ENCODE results near the gene PAQR9.
A peak's percentile ranks its signal among the peaks of the same experiment; 100 is the strongest.

The PAQR9 gene
- 0 to 0.11 (median 0) reads per million in 9 experiments for total RNA-seq

- peak; percentile 65 for ATAC-seq (replicated peaks)
- Mint-ChIP-seq H3K27ac (peak within 1 kb of the TSS in 1 of 2 donors; percentile 47), H3K27me3 (peaks cover 64 to 69% of the 10 kb centered on the region in 2 donors), H3K4me3 (peak within 1 kb of the TSS; percentile 81 to 86), H3K9me3 (no peaks in the 10 kb centered on the region), H3K36me3 (ENCODE audit: insufficient read depth) (no peaks in the 10 kb centered on the region), H3K4me1 (ENCODE audit: low read depth in 2 of 2) (peaks cover 6 to 13% of the 10 kb centered on the region in 2 donors)
- DNase-seq, result no peak
These were observed at the start of gene PAQR9 for GRCh38 chr3:142963516-142964448. Gene PAQR9 (minus strand): TSS chr3:142963674. CDS start chr3:142963336, 338 bp downstream.

GRCh38 chr3:143011705-143012104 is 48.2 kb upstream of the PAQR9 start:
- no peak for DNase-seq
- peaks cover 25 to 55% of the 10 kb centered on the region in 2 donors for H3K4me1 Mint-ChIP-seq (ENCODE audit: low read depth in 2 of 2)
- H3K4me3 Mint-ChIP-seq, result no peak overlapping the region
- peaks cover 39% of the 10 kb centered on the region for H3K36me3 Mint-ChIP-seq (ENCODE audit: insufficient read depth)
- no peak overlapping the region for H3K27ac Mint-ChIP-seq
- no peaks in the 10 kb centered on the region for H3K27me3 Mint-ChIP-seq
- no peak for ATAC-seq (replicated peaks)
- H3K9me3 Mint-ChIP-seq, result no peaks in the 10 kb centered on the region

- H3K9me3 Mint-ChIP-seq, result no peaks in the 10 kb centered on the region
- H3K36me3 Mint-ChIP-seq (ENCODE audit: insufficient read depth), result peaks cover 32% of the 10 kb centered on the region
- peak overlapping the region in 1 of 2 donors; percentile 23 for H3K4me3 Mint-ChIP-seq
- no peak overlapping the region for H3K27ac Mint-ChIP-seq
- H3K27me3 Mint-ChIP-seq, result no peaks in the 10 kb centered on the region
- ATAC-seq (replicated peaks), result no peak
- no peak for DNase-seq
- H3K4me1 Mint-ChIP-seq (ENCODE audit: low read depth in 2 of 2), result peaks cover 34 to 67% of the 10 kb centered on the region in 2 donors
These were observed 46.5 kb upstream of the PAQR9 start for GRCh38 chr3:143010024-143010423.

- no peak overlapping the region for H3K27ac Mint-ChIP-seq
- peaks cover 24% of the 10 kb centered on the region for H3K36me3 Mint-ChIP-seq (ENCODE audit: insufficient read depth)
- DNase-seq (no peak), ATAC-seq (replicated peaks) (no peak)
- no peaks in the 10 kb centered on the region for H3K27me3 Mint-ChIP-seq
- H3K4me1 Mint-ChIP-seq (ENCODE audit: low read depth in 2 of 2), result peaks cover 51 to 73% of the 10 kb centered on the region in 2 donors
- no peaks in the 10 kb centered on the region for H3K9me3 Mint-ChIP-seq
- peak overlapping the region in 1 of 2 donors; percentile 5 for H3K4me3 Mint-ChIP-seq
These were observed 41.3 kb upstream of the PAQR9 start for GRCh38 chr3:143004823-143005222.

- ATAC-seq (replicated peaks), result no peak
- peaks cover 39 to 55% of the 10 kb centered on the region in 2 donors for H3K4me1 Mint-ChIP-seq (ENCODE audit: low read depth in 2 of 2)
These were observed 39.3 kb upstream of the PAQR9 start for GRCh38 chr3:143002727-143003126.

GRCh38 chr3:143002083-143002712 is 38.7 kb upstream of the PAQR9 start:
- Mint-ChIP-seq H3K4me1 (ENCODE audit: low read depth in 2 of 2) (peaks cover 35 to 51% of the 10 kb centered on the region in 2 donors), H3K4me3 (peak overlapping the region; percentile 91 to 97), H3K9me3 (no peaks in the 10 kb centered on the region), H3K27ac (peak overlapping the region; percentile 98 to 99), H3K36me3 (ENCODE audit: insufficient read depth) (peaks cover 21% of the 10 kb centered on the region), H3K27me3 (peaks cover 0 to 2% of the 10 kb centered on the region in 2 donors)
- ATAC-seq (replicated peaks) (peak; percentile 18), DNase-seq (peak in 2 of 3 experiments; percentile 3 to 20)

More at GRCh38 chr3:143002727-143003126, 39.3 kb upstream of the PAQR9 start:
- H3K4me3 Mint-ChIP-seq, result peak overlapping the region; percentile 91 to 97
- no peaks in the 10 kb centered on the region for H3K27me3 Mint-ChIP-seq
- H3K27ac Mint-ChIP-seq, result peak overlapping the region; percentile 98 to 99
- H3K36me3 Mint-ChIP-seq (ENCODE audit: insufficient read depth), result peaks cover 21% of the 10 kb centered on the region
- H3K9me3 Mint-ChIP-seq, result no peaks in the 10 kb centered on the region
- DNase-seq, result no peak

GRCh38 chr3:143001369-143002082 is 38.1 kb upstream of the PAQR9 start, which contains the start of gene U2SURP:
Gene U2SURP (plus strand): TSS chr3:143001570. CDS start chr3:143001629, 59 bp downstream.
- Mint-ChIP-seq H3K27ac (peak within 1 kb of the TSS; percentile 98 to 99), H3K36me3 (ENCODE audit: insufficient read depth) (peaks cover 21% of the 10 kb centered on the region), H3K9me3 (no peaks in the 10 kb centered on the region), H3K4me1 (ENCODE audit: low read depth in 2 of 2) (peaks cover 30 to 44% of the 10 kb centered on the region in 2 donors), H3K4me3 (peak within 1 kb of the TSS; percentile 91 to 97), H3K27me3 (peaks cover 3 to 5% of the 10 kb centered on the region in 2 donors)
- peak; percentile 94 for ATAC-seq (replicated peaks)
- peak; percentile 87 to 90 (median 87) for DNase-seq

- DNase-seq, result peak in 1 of 3 experiments; percentile 53
- Mint-ChIP-seq H3K9me3 (no peaks in the 10 kb centered on the region), H3K27me3 (peaks cover 5 to 7% of the 10 kb centered on the region in 2 donors), H3K4me3 (peak overlapping the region; percentile 91 to 97), H3K4me1 (ENCODE audit: low read depth in 2 of 2) (peaks cover 25 to 39% of the 10 kb centered on the region in 2 donors), H3K27ac (peak overlapping the region; percentile 98 to 99), H3K36me3 (ENCODE audit: insufficient read depth) (peaks cover 21% of the 10 kb centered on the region)
- ATAC-seq (replicated peaks), result peak; percentile 70
These were observed 37.5 kb upstream of the PAQR9 start for GRCh38 chr3:143001034-143001368.

- peaks cover 20% of the 10 kb centered on the region for H3K36me3 Mint-ChIP-seq (ENCODE audit: insufficient read depth)
- peak overlapping the region; percentile 98 to 99 for H3K27ac Mint-ChIP-seq
- no peak for DNase-seq
- no peak for ATAC-seq (replicated peaks)
- H3K4me1 Mint-ChIP-seq (ENCODE audit: low read depth in 2 of 2), result peaks cover 24 to 36% of the 10 kb centered on the region in 2 donors
- H3K4me3 Mint-ChIP-seq, result peak overlapping the region; percentile 91 to 97
- peaks cover 5 to 9% of the 10 kb centered on the region in 2 donors for H3K27me3 Mint-ChIP-seq
- no peaks in the 10 kb centered on the region for H3K9me3 Mint-ChIP-seq
These were observed 37.1 kb upstream of the PAQR9 start for GRCh38 chr3:143000528-143000927.

- Mint-ChIP-seq H3K4me3 (peak overlapping the region in 1 of 2 donors; percentile 91), H3K27me3 (peaks cover 5 to 16% of the 10 kb centered on the region in 2 donors), H3K9me3 (no peaks in the 10 kb centered on the region), H3K4me1 (ENCODE audit: low read depth in 2 of 2) (peaks cover 23 to 32% of the 10 kb centered on the region in 2 donors), H3K27ac (no peak overlapping the region), H3K36me3 (ENCODE audit: insufficient read depth) (peaks cover 16% of the 10 kb centered on the region)
- no peak for DNase-seq
- ATAC-seq (replicated peaks), result no peak
These were observed 36.4 kb upstream of the PAQR9 start for GRCh38 chr3:142999881-143000280.

GRCh38 chr3:142998439-142998838 is 35.0 kb upstream of the PAQR9 start:
- DNase-seq (no peak), ATAC-seq (replicated peaks) (no peak)
- H3K36me3 Mint-ChIP-seq (ENCODE audit: insufficient read depth), result peaks cover 16% of the 10 kb centered on the region
- H3K27ac Mint-ChIP-seq, result no peak overlapping the region
- H3K27me3 Mint-ChIP-seq, result peaks cover 5 to 21% of the 10 kb centered on the region in 2 donors
- no peak overlapping the region for H3K4me3 Mint-ChIP-seq
- no peaks in the 10 kb centered on the region for H3K9me3 Mint-ChIP-seq
- H3K4me1 Mint-ChIP-seq (ENCODE audit: low read depth in 2 of 2), result peaks cover 26 to 28% of the 10 kb centered on the region in 2 donors

GRCh38 chr3:142997330-142997729 is 33.9 kb upstream of the PAQR9 start:
- Mint-ChIP-seq H3K36me3 (ENCODE audit: insufficient read depth) (peaks cover 13% of the 10 kb centered on the region), H3K4me1 (ENCODE audit: low read depth in 2 of 2) (peaks cover 18 to 19% of the 10 kb centered on the region in 2 donors), H3K27ac (no peak overlapping the region), H3K4me3 (no peak overlapping the region), H3K9me3 (no peaks in the 10 kb centered on the region), H3K27me3 (peaks cover 11 to 28% of the 10 kb centered on the region in 2 donors)
- no peak for DNase-seq
- ATAC-seq (replicated peaks), result no peak
